GM23248 (cell line): ENCODE data around the gene DDAH1. TPM values are rescaled to one million over a fixed set of nuclear protein-coding genes. Genes with fewer than 3 reads are reported as not detected.
A peak's percentile ranks its signal among the peaks of the same experiment; 100 is the strongest.

ENCODE experiments used
- DNase-seq: peaks from one replicate; pipeline ENCODE4 v3.0.0-alpha.2; 2015
- H2AFZ ChIP-seq: fragments of 200-600 bp; sonication (generic); 2 replicates; pipeline ENCODE4 v1.6.1; 2016; ENCODE audit warnings: antibody characterized with exemption
- H3F3A ChIP-seq: fragments of 200-600 bp; sonication (generic); 2 replicates; pipeline ENCODE4 v1.6.1; 2016; ENCODE audit warnings: mild to moderate bottlenecking, antibody characterized with exemption, mixed run types; ENCODE audit not compliant: insufficient read depth
- H3K27ac ChIP-seq: fragments of 200-600 bp; sonication (generic); 2 replicates; pipeline ENCODE4 v1.5.1; 2016; ENCODE audit warnings: mild to moderate bottlenecking
- H3K27me3 ChIP-seq: fragments of 200-600 bp; sonication (generic); replicated peaks from 2 replicates; pipeline ENCODE4 v1.6.1; 2016; ENCODE audit warnings: mild to moderate bottlenecking; ENCODE audit not compliant: insufficient read depth
- H3K36me3 ChIP-seq: fragments of 200-600 bp; sonication (generic); 2 replicates; pipeline ENCODE4 v1.6.1; 2016; ENCODE audit warnings: low read depth, mild to moderate bottlenecking
- H3K4me1 ChIP-seq: fragments of 200-600 bp; sonication (generic); 2 replicates; pipeline ENCODE4 v1.6.1; 2016; ENCODE audit warnings: mild to moderate bottlenecking; ENCODE audit not compliant: insufficient read depth
- H3K4me2 ChIP-seq: fragments of 200-600 bp; sonication (generic); one replicate; pipeline ENCODE4 v1.6.1; 2016; ENCODE audit warnings: mild to moderate bottlenecking; ENCODE audit not compliant: unreplicated experiment
- H3K4me3 ChIP-seq: fragments of 200-600 bp; sonication (generic); 2 replicates; pipeline ENCODE4 v1.5.1; 2016; ENCODE audit warnings: mild to moderate bottlenecking
- H3K79me2 ChIP-seq: fragments of 200-600 bp; sonication (generic); 2 replicates; pipeline ENCODE4 v1.6.1; 2016; ENCODE audit warnings: mild to moderate bottlenecking; ENCODE audit not compliant: insufficient read depth
- H3K9ac ChIP-seq: fragments of 200-600 bp; sonication (generic); 2 replicates; pipeline ENCODE4 v1.6.1; 2016; ENCODE audit warnings: mild to moderate bottlenecking
- H3K9me2 ChIP-seq: fragments of 200-600 bp; sonication (generic); 2 replicates; pipeline ENCODE4 v1.6.1; 2016; ENCODE audit warnings: mixed run types, mild to moderate bottlenecking, moderate library complexity; ENCODE audit not compliant: insufficient read depth
- H3K9me3 ChIP-seq: fragments of 200-600 bp; sonication (generic); one replicate; pipeline ENCODE4 v1.6.1; 2017; ENCODE audit warnings: low read depth
- H4K20me1 ChIP-seq: fragments of 200-600 bp; sonication (generic); 2 replicates; pipeline ENCODE4 v1.6.0; 2016; ENCODE audit not compliant: insufficient read depth
- EZH2 ChIP-seq: fragments of 200-600 bp; sonication (generic); IDR thresholded peaks from 2 replicates; pipeline ENCODE4 v1.6.1; 2018; ENCODE audit warnings: antibody characterized with exemption, mild to moderate bottlenecking; ENCODE audit not compliant: insufficient read depth, poor library complexity, severe bottlenecking
- EZH2phosphoT487 ChIP-seq: fragments of 200-600 bp; sonication (generic); IDR thresholded peaks from 2 replicates; pipeline ENCODE4 v1.6.1; 2018; ENCODE audit warnings: antibody characterized with exemption, moderate library complexity, mild to moderate bottlenecking, low read depth; ENCODE audit not compliant: insufficient read depth
- WGBS, 2 experiments: methylation state at CpG; one replicate each; pipeline ENCODE4 v1.1.6; 2015 to 2017; ENCODE audit warnings: low lambda C conversion rate in 2 of 2, low coverage in 1 of 2; ENCODE audit errors: missing lambda C conversion rate in 2 of 2; 5-methylcytosine and 5-hydroxymethylcytosine counted together
- in situ Hi-C: fragments of 300-500 bp; cut with MboI; formaldehyde crosslinking; loops from 2 replicates; pipeline ENCODE4 v1.15.0; 2020
- polyA plus RNA-seq: library from polyadenylated mRNA; unstranded; fragments of >200 nt; fragmentation: Nextera tagmentation; extraction: Ambion mirVana; gene quantifications from 2 replicates; pipeline ENCODE4 v1.2.1, GENCODE V29; 2016
- total RNA-seq: library from RNA; depleted of rRNA; stranded (reverse); fragments of >200 nt; shearing (Covaris generic); gene quantifications from 2 replicates; pipeline ENCODE4 v1.2.3, GENCODE V29; 2014

Gene DDAH1
- total and polyA plus RNA-seq, 2 experiments from 2014 or later = 168 to 238 TPM

- Histone ChIP-seq H3F3A (peaks cover 76% of the 10 kb centered on the region), H3K4me1 (peaks cover 49% of the 10 kb centered on the region), H3K4me3 (no peak overlapping the region), H3K27ac (peak overlapping the region; percentile 46), H3K4me2 (peak overlapping the region; percentile 37), H4K20me1 (no peaks in the 10 kb centered on the region), H3K9me2 (no peaks in the 10 kb centered on the region), H3K36me3 (peaks cover 6% of the 10 kb centered on the region; the same call in 1 of the 2 replicates), H2AFZ (no peak overlapping the region), H3K27me3 (no peaks in the 10 kb centered on the region), H3K79me2 (peaks cover 92% of the 10 kb centered on the region), H3K9ac (no peak overlapping the region), H3K9me3 (no peaks in the 10 kb centered on the region)
- no peak for DNase-seq
- in situ Hi-C loops = no loop called here
- TF ChIP-seq EZH2phosphoT487 = no peak
- no peak for TF ChIP-seq EZH2
- WGBS, 2 experiments = 20 to 31% methylated on average over 3 of the region's 3 CpGs
These were observed 24.3 kb downstream of the DDAH1 start for GRCh38 chr1:85440612-85441011.

DNA sequence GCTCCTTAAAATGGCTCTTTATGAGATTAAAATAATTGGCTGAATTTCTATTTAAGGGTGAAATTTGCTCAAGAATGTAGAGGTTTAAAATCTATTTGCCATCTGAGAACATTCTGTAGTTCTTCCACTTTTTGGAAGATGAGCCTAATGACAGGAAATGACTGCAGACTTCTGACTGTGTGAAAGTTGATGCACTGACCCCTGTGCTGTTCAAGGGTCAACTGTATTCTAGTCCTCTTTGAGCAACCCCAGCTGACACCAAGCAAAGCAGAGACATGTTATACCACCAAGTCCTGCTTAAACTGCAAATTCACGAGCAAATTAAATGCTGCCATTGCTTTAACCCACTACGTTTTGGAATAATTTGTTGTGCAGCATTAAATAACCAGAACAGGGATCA, 26.6 kb downstream of the DDAH1 start:
- 42 to 63% methylated on average over 2 of the region's 2 CpGs for WGBS, 2 experiments
- Histone ChIP-seq H3K27ac (peak overlapping the region; percentile 46; the same call in 1 of the 2 replicates), H3K79me2 (peaks cover 92% of the 10 kb centered on the region), H3K27me3 (no peaks in the 10 kb centered on the region), H3K9me3 (no peaks in the 10 kb centered on the region), H3K4me1 (peaks cover 39% of the 10 kb centered on the region), H4K20me1 (no peaks in the 10 kb centered on the region; the same call in 1 of the 2 replicates), H3F3A (peaks cover 56% of the 10 kb centered on the region), H3K36me3 (peaks cover 3% of the 10 kb centered on the region; the same call in 1 of the 2 replicates), H3K9me2 (no peaks in the 10 kb centered on the region), H3K9ac (no peak overlapping the region), H3K4me3 (no peak overlapping the region), H3K4me2 (peak overlapping the region; percentile 23), H2AFZ (no peak overlapping the region)
- TF ChIP-seq EZH2phosphoT487 = no peak
- no peak for TF ChIP-seq EZH2
- in situ Hi-C loops = no loop called here
- peak; percentile 42 for DNase-seq

DNA sequence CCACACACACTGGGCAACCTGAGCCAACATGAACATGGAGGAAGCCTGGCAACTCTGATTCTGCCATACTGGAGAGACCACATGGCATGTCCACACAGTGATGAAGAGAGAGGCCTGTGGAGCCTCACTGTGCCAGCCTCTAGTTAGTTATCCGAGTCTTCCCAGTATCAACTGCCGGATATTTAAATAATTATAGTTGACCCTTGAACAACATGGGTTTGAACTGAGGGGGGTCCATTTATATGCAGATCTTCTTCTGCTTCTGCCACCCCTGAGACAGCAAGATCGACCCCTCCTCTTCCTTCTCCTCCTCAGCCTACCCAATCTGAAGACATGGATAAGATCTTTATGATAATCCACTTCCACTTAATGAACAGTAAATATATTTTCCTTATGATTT, 27.8 kb downstream of the DDAH1 start:
- TF ChIP-seq EZH2phosphoT487 (no peak), EZH2 (no peak)
- Histone ChIP-seq H3K36me3 (peaks cover 15% of the 10 kb centered on the region; the same call in 1 of the 2 replicates), H3K4me2 (no peak overlapping the region), H3K27ac (no peak overlapping the region), H3K4me3 (no peak overlapping the region), H3F3A (peaks cover 61% of the 10 kb centered on the region), H3K79me2 (peaks cover 100% of the 10 kb centered on the region), H3K9me2 (no peaks in the 10 kb centered on the region), H3K4me1 (peaks cover 39% of the 10 kb centered on the region), H2AFZ (no peak overlapping the region), H3K9me3 (no peaks in the 10 kb centered on the region), H3K9ac (no peak overlapping the region), H4K20me1 (no peaks in the 10 kb centered on the region; the same call in 1 of the 2 replicates), H3K27me3 (no peaks in the 10 kb centered on the region)
- WGBS, 2 experiments = 95 to 100% methylated on average over 3 of the region's 3 CpGs
- no peak for DNase-seq
- in situ Hi-C loops = no loop called here

- Histone ChIP-seq H3K9me2 (no peaks in the 10 kb centered on the region), H3K27me3 (no peaks in the 10 kb centered on the region), H3K79me2 (peaks cover 89% of the 10 kb centered on the region), H3K4me2 (no peak overlapping the region), H3K9ac (no peak overlapping the region), H3K4me3 (no peak overlapping the region), H3K4me1 (peaks cover 7% of the 10 kb centered on the region), H3K9me3 (no peaks in the 10 kb centered on the region), H3K36me3 (peaks cover 30% of the 10 kb centered on the region; the same call in 1 of the 2 replicates), H3F3A (peaks cover 41% of the 10 kb centered on the region), H2AFZ (no peak overlapping the region), H3K27ac (no peak overlapping the region), H4K20me1 (no peaks in the 10 kb centered on the region; the same call in 1 of the 2 replicates)
- no peak for DNase-seq
- TF ChIP-seq EZH2phosphoT487 = no peak
- TF ChIP-seq EZH2 = no peak
- in situ Hi-C loops = no loop called here
- WGBS, 2 experiments = 75 to 79% methylated on average over 5 of the region's 5 CpGs
These were observed 31.9 kb downstream of the DDAH1 start for GRCh38 chr1:85433096-85433495.
